ENCODE data around the gene SLC38A6.

Gene SLC38A6

GRCh38 chr14:60981633-60982455 is 799 bp downstream of the SLC38A6 start:
- DNase-seq = no peak

- DNase-seq = no peak
These were observed 3.2 kb downstream of the SLC38A6 start for GRCh38 chr14:60984196-60984595.

- DNase-seq = no peak
These were observed 5.5 kb downstream of the SLC38A6 start for GRCh38 chr14:60986500-60986899.

GRCh38 chr14:60989599-60989998 is 8.6 kb downstream of the SLC38A6 start:
- DNase-seq = no peak

GRCh38 chr14:60998617-60999016 is 17.6 kb downstream of the SLC38A6 start:
- DNase-seq = no peak

- DNase-seq = no peak
These were observed 18.5 kb downstream of the SLC38A6 start for GRCh38 chr14:60999536-60999935.

GRCh38 chr14:61003571-61003970 is 22.5 kb downstream of the SLC38A6 start:
- no peak for DNase-seq

- no peak for DNase-seq
These were observed 38.5 kb downstream of the SLC38A6 start for GRCh38 chr14:61019537-61019936.

GRCh38 chr14:61025251-61026223 is 44.5 kb downstream of the SLC38A6 start:
- peak; percentile 5 for DNase-seq

GRCh38 chr14:61026526-61026925 is 45.5 kb downstream of the SLC38A6 start:
- no peak for DNase-seq

GRCh38 chr14:61031026-61031425 is 50.0 kb downstream of the SLC38A6 start:
- DNase-seq = no peak

GRCh38 chr14:61033054-61033453 is 52.0 kb downstream of the SLC38A6 start:
- DNase-seq = no peak

GRCh38 chr14:61033855-61034254 is 52.8 kb downstream of the SLC38A6 start:
- no peak for DNase-seq

GRCh38 chr14:61034416-61035120 is 53.5 kb downstream of the SLC38A6 start:
- DNase-seq = no peak

- no peak for DNase-seq
These were observed 56.2 kb downstream of the SLC38A6 start for GRCh38 chr14:61037215-61037614.

- no peak for DNase-seq
These were observed 60.7 kb downstream of the SLC38A6 start for GRCh38 chr14:61041704-61042103.

- no peak for DNase-seq
These were observed 61.2 kb downstream of the SLC38A6 start for GRCh38 chr14:61042220-61042619.

- DNase-seq = no peak
These were observed 62.5 kb downstream of the SLC38A6 start for GRCh38 chr14:61043506-61043905.

- DNase-seq = no peak
These were observed 66.0 kb downstream of the SLC38A6 start for GRCh38 chr14:61047021-61047420.

- no peak for DNase-seq
These were observed 67.6 kb downstream of the SLC38A6 start for GRCh38 chr14:61048640-61049039.

GRCh38 chr14:61050417-61050816 is 69.4 kb downstream of the SLC38A6 start:
- DNase-seq = no peak

GRCh38 chr14:61051051-61051450 is 70.0 kb downstream of the SLC38A6 start:
- DNase-seq = no peak

- DNase-seq = no peak
These were observed 70.6 kb downstream of the SLC38A6 start for GRCh38 chr14:61051621-61052020.
